Right cardiac atrium (tissue), 5 donors: ENCODE data around the gene EID2B. TPM values are rescaled to one million over a fixed set of nuclear protein-coding genes. Genes with fewer than 3 reads are reported as not detected.

ENCODE experiments used
- ATAC-seq, 2 donors: fragments of 200-7000 bp; cut with Tn5 transposase; one replicate each; pipeline versions ENCODE4 v1.8.0 to v1.9.1; 2020; ENCODE audit warnings: moderate library complexity in 2 of 2, mild to moderate bottlenecking in 1 of 2
- DNase-seq, 3 donors: peaks; one replicate each; pipeline ENCODE4 v3.0.0-alpha.2; 2020
- H3K27ac ChIP-seq: one replicate; pipeline ENCODE4 v1.5.1; 2013; ENCODE audit warnings: mild to moderate bottlenecking, low read length, control low read depth, moderate library complexity
- H3K27me3 ChIP-seq: one replicate; pipeline ENCODE4 v1.6.1; 2013; ENCODE audit not compliant: control insufficient read depth, insufficient read depth
- H3K4me1 ChIP-seq: one replicate; pipeline ENCODE4 v1.6.1; 2013; ENCODE audit warnings: low read length; ENCODE audit not compliant: control insufficient read depth, insufficient read depth
- H3K4me3 ChIP-seq: one replicate; pipeline ENCODE4 v1.5.1; 2013; ENCODE audit warnings: low read length, control low read depth
- H3K9me3 ChIP-seq: one replicate; pipeline ENCODE4 v1.6.1; 2013; ENCODE audit warnings: low read length; ENCODE audit not compliant: control insufficient read depth
- WGBS: extraction: QIAGEN DNeasy Blood & Tissue Kit; methylation state at CpG from one replicate; pipeline ENCODE4 v1.1.7; 2013; 5-methylcytosine and 5-hydroxymethylcytosine counted together
- intact Hi-C, 4 donors: fragments of 100-400 bp; cut with DNase I; formaldehyde crosslinking; loops; one replicate each; pipeline versions ENCODE4 v1.11.0 to v1.14.0; 2022 to 2023
- polyA plus RNA-seq: library from polyadenylated mRNA; stranded (reverse); fragments of 200-250 nt; gene quantifications from one replicate; pipeline ENCODE4 v1.2.3, GENCODE V29; 2013
- total RNA-seq, 4 donors: library from RNA; stranded (reverse); fragmentation: NEBNext Ultra II Directional; extraction: Animal tissue kit (Norgen Biotek cat#: 25700); gene quantifications; one replicate each; pipeline ENCODE4 v1.2.1, GENCODE V29; 2021
- donor health status: healthy with polysubstance abuse.
- donor health status: DM: no; HTN: yes; CAD: no.
- donor health status: DM: no; HTN: no; CAD: no.
- donor health status: DM: no; HTN: yes; CAD: no; lungs with severe emphysema.
- donor health status: DM: yes; HTN: yes; CAD: no.

Gene EID2B
- total and polyA plus RNA-seq, 5 donors = 2.3 to 4.3 (median 3.0) TPM

GRCh38 chr19:39553082-39553652 is 20.5 kb upstream of the EID2B start:
- Histone ChIP-seq H3K4me3 (no peak overlapping the region), H3K27ac (no peak overlapping the region), H3K27me3 (no peaks in the 10 kb centered on the region), H3K4me1 (no peaks in the 10 kb centered on the region), H3K9me3 (no peaks in the 10 kb centered on the region)
- DNase-seq (no peak), ATAC-seq (no peak)
- 62% methylated on average over 7 of the region's 7 CpGs for WGBS
- intact Hi-C loops = loop anchor here in 2 of 4 donors (5.0 kb wide), 1 partner anchor 119 kb away; no protein-coding TSS in a partner anchor

- H3K9me3 ChIP-seq = no peaks in the 10 kb centered on the region
- DNase-seq (no peak), ATAC-seq (no peak)
- H3K4me1 ChIP-seq = no peaks in the 10 kb centered on the region
- H3K27me3 ChIP-seq = no peaks in the 10 kb centered on the region
- intact Hi-C loops = loop anchor here in 2 of 4 donors (5.0 kb wide), 1 partner anchor 122 kb away; no protein-coding TSS in a partner anchor
- H3K27ac ChIP-seq = no peak overlapping the region
- H3K4me3 ChIP-seq = no peak overlapping the region
- 78% methylated on average over 5 of the region's 5 CpGs for WGBS
Measured at GRCh38 chr19:39550197-39550596, 17.5 kb upstream of the EID2B start.

GRCh38 chr19:39546599-39546998 is 13.9 kb upstream of the EID2B start:
- Histone ChIP-seq H3K4me3 (no peak overlapping the region), H3K27me3 (no peaks in the 10 kb centered on the region), H3K9me3 (no peaks in the 10 kb centered on the region), H3K27ac (no peak overlapping the region), H3K4me1 (no peaks in the 10 kb centered on the region)
- no peak for DNase-seq
- WGBS = 51% methylated on average over 8 of the region's 8 CpGs
- intact Hi-C loops = no loop called here
- no peak for ATAC-seq

- no peaks in the 10 kb centered on the region for H3K4me1 ChIP-seq
- WGBS = 56% methylated on average over 1 of the region's 1 CpG
- intact Hi-C loops = no loop called here
- no peaks in the 10 kb centered on the region for H3K27me3 ChIP-seq
- no peak overlapping the region for H3K4me3 ChIP-seq
- no peak overlapping the region for H3K27ac ChIP-seq
- DNase-seq = no peak
- no peaks in the 10 kb centered on the region for H3K9me3 ChIP-seq
- no peak for ATAC-seq
Measured at GRCh38 chr19:39544911-39545310, 12.3 kb upstream of the EID2B start.

- Histone ChIP-seq H3K9me3 (no peaks in the 10 kb centered on the region), H3K4me3 (no peak overlapping the region), H3K27ac (no peak overlapping the region), H3K4me1 (no peaks in the 10 kb centered on the region), H3K27me3 (no peaks in the 10 kb centered on the region)
- ATAC-seq = no peak
- DNase-seq = no peak
- WGBS = 84% methylated on average over 7 of the region's 7 CpGs
- intact Hi-C loops = no loop called here
Measured at GRCh38 chr19:39544226-39544903, 11.7 kb upstream of the EID2B start.

- Histone ChIP-seq H3K4me3 (no peak overlapping the region), H3K27ac (no peak overlapping the region), H3K4me1 (no peaks in the 10 kb centered on the region), H3K9me3 (no peaks in the 10 kb centered on the region), H3K27me3 (no peaks in the 10 kb centered on the region)
- 88% methylated on average over 3 of the region's 3 CpGs for WGBS
- ATAC-seq (no peak), DNase-seq (no peak)
- intact Hi-C loops = no loop called here
Measured at GRCh38 chr19:39543477-39543857, 10.8 kb upstream of the EID2B start.

GRCh38 chr19:39542206-39542605 is 9.6 kb upstream of the EID2B start:
- no peak for DNase-seq
- 46% methylated on average over 2 of the region's 2 CpGs for WGBS

GRCh38 chr19:39540333-39540673 is 7.7 kb upstream of the EID2B start:
- Histone ChIP-seq H3K27me3 (no peaks in the 10 kb centered on the region), H3K4me3 (no peak overlapping the region), H3K27ac (no peak overlapping the region), H3K4me1 (no peaks in the 10 kb centered on the region), H3K9me3 (no peaks in the 10 kb centered on the region)
- ATAC-seq = no peak
- 6% methylated on average over 10 of the region's 10 CpGs for WGBS
- no peak for DNase-seq
- intact Hi-C loops = no loop called here

More at GRCh38 chr19:39542206-39542605, 9.6 kb upstream of the EID2B start:
- ATAC-seq = peak in 1 of 2 donors; percentile 25
- intact Hi-C loops = no loop called here
- H3K4me1 ChIP-seq = no peaks in the 10 kb centered on the region
- H3K27ac ChIP-seq = no peak overlapping the region
- H3K27me3 ChIP-seq = no peaks in the 10 kb centered on the region
- H3K4me3 ChIP-seq = no peak overlapping the region
- H3K9me3 ChIP-seq = no peaks in the 10 kb centered on the region

GRCh38 chr19:39539518-39540332 is 7.1 kb upstream of the EID2B start, which contains the start of gene EID2:
EID2 (minus strand) TSS chr19:39540161; CDS start chr19:39540079, 82 bp downstream.
- Histone ChIP-seq H3K27ac (peak within 1 kb of the TSS; percentile 97), H3K4me1 (no peaks in the 10 kb centered on the region), H3K9me3 (no peaks in the 10 kb centered on the region), H3K4me3 (peak within 1 kb of the TSS; percentile 88), H3K27me3 (no peaks in the 10 kb centered on the region)
- peak; percentile 96 to 98 (median 98) for DNase-seq
- WGBS = under 1% methylated on average over 84 of the region's 84 CpGs
- intact Hi-C loops = loop anchor here in 2 of 4 donors (10.0 kb wide), 1 partner anchor 95 kb away; the partner anchor contains the start of gene SUPT5H (in 2 of the 2)
- ATAC-seq = peak; percentile 97 to 98

GRCh38 chr19:39539165-39539517 is 6.5 kb upstream of the EID2B start:
- 2% methylated on average over 10 of the region's 10 CpGs for WGBS
- intact Hi-C loops = loop anchor here in 2 of 4 donors (10.0 kb wide), 1 partner anchor 94 kb away; the partner anchor contains the start of gene SUPT5H (in 2 of the 2)
- ATAC-seq (no peak), DNase-seq (no peak)
- H3K4me3 ChIP-seq = peak overlapping the region; percentile 88
- peak overlapping the region; percentile 97 for H3K27ac ChIP-seq
- no peaks in the 10 kb centered on the region for H3K9me3 ChIP-seq
- no peaks in the 10 kb centered on the region for H3K4me1 ChIP-seq
- H3K27me3 ChIP-seq = no peaks in the 10 kb centered on the region

GRCh38 chr19:39533791-39534190 is 1.1 kb upstream of the EID2B start:
- intact Hi-C loops = loop anchor here in 3 of 4 donors (5.0 to 10.0 kb wide), 3 partner anchors 56 to 89 kb away; partner anchors contain the start of gene SUPT5H (in 2 of the 3)
- DNase-seq (no peak), ATAC-seq (no peak)
- Histone ChIP-seq H3K4me3 (no peak overlapping the region), H3K4me1 (no peaks in the 10 kb centered on the region), H3K9me3 (no peaks in the 10 kb centered on the region), H3K27me3 (no peaks in the 10 kb centered on the region), H3K27ac (no peak overlapping the region)
- 65% methylated on average over 3 of the region's 3 CpGs for WGBS
